NCI-H748 treated with DMSO at 0.1 percent for 48 hours (cell line): ENCODE measurements around the gene EIF2AK3.
"Not testable (repeated sequence)": the region's sequence is repeated elsewhere in the genome, so short reads cannot be mapped to it uniquely, and the experiment has no call there.

Experiments used
- DNase-seq: peaks from one replicate; lab custom pipeline; 2025; lab: John Stamatoyannopoulos, UW

EIF2AK3 gene

DNA sequence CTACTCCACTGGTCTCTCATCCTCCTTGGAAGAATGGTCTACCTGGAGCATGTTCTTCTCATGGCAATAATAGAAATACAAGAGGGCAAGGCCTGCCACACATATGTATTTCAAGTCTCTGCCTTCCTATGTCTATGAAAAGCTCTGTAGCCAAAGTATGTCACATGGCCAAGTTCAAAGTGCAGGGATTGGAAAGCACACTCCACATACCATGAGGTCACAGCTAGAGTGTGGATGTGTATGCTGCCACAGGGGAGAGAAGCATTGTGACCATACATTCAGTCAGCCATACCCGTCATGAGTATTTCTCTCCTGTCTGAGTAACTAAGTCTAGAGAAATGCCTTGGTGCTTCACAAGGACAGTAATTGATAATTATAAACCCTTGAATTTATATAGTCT is 8.8 kb upstream of the EIF2AK3 start:
- no peak for DNase-seq

DNA sequence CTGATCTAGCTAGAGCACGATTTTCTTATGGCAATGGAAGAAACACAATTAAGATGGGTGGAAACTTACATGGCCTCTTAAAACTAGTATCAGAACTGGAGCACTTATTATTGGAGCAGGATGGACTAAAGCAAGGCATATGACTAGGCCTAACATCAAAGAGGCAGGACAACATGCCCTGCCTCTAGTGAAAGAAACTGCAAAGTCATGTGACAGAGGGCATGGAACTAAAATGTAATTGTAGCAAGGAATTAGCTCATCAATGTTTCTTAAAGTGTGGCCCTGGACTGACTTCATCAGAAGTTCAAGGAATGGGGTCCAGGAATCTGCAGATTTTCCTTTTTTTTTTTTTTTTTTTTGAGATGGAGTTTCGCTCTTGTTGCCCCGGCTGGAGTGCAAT is 5.3 kb upstream of the EIF2AK3 start:
- no peak for DNase-seq

DNA sequence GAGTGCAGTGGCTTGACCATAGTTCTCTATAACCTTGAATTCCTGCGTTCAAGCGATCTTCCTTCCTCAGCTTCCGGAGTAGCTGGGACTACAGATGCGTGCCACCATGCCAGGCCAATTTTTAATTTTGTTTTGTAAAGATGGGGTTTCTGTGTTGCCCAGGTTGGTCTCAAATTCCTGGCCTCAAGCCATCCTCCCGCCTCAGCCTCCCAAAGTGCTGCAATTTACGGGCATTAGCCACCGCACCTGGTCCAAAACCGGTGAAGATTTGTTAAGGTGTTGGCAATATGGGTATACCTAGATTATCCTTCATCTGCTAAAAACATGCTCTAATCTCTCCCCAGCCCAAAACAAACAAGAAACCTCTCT is 1.3 kb upstream of the EIF2AK3 start:
- DNase-seq: no peak

DNA sequence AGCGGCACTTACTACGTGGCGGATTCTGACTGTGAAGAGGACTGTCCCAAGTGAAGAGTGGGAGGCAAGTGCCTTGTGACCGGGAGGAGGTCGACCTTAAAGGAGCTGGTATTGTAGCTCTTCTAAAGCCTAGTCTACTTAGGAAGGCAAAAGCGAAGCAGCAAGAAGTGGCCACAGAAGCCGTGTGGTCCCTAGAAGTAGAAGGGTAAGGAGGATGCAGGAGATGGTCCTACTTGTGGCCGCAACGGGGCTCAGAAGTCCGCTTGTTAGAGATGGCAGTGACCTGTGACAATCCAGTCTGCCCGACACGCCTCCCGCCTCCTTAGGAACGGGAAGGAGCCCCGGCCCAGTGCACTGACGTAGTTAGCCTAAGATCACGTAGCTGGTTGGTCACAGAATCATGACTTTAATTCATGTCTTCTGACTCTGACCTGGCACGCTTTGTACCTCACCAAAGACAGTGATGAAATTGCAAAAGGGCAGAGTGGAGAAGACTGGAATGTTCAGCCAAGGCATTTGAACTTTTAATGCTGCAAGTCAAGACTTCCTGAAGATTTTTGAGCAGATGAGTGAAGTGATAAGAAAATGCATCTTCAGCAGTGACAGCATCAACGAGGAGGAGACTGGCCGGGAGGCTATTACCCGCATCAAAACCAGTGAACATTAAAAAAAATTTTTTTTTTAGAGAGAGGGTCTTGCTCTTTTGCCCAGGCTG is 749 bp upstream of the EIF2AK3 start:
- DNase-seq: no peak

DNA sequence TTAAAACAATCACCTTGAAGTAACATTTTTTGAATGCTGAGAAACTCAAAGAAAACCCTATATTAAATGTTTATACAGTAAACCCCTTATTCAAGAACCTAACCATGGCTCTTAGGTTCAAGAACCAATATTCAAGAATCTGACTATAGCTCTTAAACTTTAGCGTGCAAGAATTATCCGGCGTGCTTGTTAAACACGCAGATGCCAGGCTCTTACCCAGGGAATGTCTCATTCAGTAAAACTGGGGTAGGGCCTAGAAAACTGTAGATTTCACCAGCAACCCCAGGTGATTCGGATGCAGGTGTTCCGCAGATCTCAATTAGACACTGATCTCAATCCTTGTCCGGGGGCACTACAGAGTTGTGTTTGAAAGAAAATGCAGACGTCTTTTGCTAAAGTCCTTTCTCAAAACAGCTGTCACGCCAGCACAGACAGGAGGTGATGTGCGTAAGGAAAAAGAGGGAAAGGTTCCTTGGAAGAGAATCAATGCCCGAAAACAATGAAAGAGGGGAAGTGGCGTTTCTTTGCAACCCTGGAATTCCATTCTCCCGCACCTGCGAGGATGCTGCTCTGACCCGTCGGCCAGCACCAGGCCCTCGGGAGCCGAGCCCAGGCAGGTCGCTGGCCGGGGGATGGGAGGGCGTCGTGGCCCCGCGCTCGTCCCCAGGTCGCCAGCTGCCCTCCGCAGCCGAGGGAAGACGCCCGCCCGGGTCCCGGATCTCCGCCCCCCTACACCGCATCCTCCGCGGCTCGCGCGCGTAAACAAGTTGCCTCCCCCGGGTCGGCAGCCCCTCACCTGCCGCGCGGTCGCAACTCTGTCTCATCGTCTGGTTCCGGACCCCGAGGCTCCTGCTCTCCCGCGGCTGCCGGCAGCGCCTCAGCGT is 851 bp downstream of the EIF2AK3 start:
- no peak for DNase-seq

DNA sequence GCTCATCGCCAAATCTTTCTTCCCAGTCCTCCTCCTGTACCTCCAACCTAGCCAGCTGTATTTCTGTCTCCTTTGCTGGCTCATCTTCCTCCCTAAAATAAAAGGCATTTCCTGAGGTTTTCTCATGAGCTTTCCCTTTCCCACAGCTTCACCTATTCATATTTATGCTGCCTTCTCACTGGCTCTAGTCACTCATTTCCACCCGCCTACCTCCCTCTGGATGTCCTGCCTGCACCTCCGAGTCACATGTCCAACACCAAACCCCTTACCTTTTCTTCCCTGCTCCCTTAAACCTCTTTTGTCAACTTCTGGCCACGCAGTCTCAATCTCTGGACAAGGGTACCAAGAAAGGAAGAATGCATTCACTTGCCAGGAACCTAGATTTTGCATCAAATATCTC is 2.8 kb downstream of the EIF2AK3 start:
- no peak for DNase-seq

DNA sequence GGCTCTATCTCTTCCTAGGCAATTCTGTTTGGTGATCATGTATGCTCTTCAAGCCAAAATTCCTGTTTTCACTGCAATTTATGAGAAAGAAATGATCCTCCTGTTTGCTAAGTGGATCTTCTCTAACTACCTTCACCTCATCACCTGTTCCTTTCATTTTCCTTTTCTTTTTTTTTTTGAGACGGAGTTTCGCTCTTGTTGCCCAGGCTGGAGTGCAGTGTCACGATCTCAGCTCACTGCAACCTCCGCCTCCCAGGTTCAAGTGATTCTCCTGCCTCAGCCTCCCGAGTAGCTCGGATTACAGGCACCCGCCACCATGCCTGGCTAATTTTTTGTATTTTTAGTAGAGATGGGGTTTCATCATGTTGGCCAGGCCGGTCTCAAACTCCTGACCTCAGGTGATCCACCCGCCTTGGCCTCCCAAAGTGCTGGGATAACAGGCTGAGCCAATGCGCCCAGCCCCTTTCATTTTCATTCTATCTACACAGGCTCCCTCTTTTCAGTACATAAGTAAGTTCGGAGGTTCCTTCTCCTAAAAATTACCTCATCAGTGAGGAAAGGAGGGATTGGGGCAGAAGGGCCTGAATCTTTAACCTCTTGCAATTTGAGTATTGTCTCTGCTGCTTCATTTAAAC is 3.3 kb downstream of the EIF2AK3 start:
- not testable (repeated sequence) for DNase-seq

DNA sequence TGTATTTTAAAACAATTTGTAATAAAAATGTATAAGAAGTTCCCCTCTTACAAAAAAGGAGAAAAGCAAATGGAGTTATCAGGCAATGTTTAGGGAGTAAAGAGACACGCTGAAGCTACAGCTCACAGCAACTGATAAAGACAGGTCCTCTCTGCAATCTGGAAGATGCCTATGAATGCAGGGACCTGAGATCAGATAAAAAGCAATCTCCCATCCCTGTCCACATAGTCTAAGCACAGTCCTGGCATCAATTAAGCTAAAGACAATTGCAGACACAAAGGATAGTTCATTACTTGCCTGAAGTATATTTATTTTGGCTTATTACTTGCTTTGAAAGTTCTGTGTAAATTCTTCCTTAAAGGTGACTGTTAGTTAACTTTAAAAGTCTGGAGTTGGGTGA is 5.0 kb downstream of the EIF2AK3 start:
- DNase-seq: no peak

DNA sequence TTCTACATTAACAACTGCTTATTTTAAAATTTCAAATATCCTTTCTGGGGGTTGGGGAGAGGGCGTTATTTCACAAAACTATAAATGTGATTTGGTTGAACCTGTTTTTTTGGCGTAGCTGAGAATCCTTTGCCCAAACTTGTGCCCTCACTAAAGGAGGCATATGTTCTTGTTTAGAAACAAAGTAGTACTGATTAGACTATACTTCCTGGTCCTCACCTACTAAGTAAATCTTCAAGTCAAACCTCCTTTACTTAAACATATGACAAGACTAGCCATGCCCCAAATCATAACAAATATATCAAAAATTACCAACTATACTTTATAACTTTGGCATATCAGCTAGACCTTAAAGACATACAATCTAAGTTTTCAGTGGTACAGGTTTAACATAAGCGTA is 5.8 kb downstream of the EIF2AK3 start:
- DNase-seq: no peak

DNA sequence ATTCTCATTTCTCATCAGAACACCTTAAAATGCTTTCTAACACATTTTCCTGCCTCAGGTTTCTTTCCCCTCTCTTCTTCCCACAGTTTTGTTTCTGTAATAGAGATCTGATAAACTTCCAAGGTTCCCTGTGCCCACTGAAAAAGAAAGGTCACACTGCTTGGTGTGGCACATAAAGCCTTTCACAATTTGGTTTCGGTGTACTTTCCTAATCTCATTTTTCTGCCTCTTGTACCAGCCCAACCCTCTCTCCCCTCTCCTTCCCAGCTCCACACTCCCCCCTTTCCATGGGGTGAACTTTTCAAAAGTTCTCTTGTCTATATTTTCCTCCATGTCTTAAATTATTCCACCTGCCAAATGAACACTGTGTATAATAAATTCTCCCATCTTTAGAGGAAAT is 7.2 kb downstream of the EIF2AK3 start:
- DNase-seq: no peak

DNA sequence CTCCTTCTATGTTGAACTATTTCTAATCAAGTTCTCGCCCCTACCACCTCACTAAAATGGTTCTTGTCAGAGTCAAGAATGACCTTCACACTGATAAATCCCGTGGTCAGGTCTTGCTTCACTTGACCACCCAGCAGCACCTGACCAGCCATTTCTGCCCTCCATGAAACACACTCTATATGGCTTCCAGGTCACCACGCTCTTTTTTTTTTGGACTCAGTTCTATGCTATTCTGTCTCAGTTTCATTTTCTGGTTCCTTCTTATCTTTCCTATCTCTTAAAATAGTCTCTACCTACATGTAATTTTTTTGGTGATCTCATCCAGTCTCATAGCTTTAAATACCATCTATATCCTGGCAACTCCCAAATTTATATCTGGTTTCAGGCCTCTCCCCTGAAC is 11.4 kb downstream of the EIF2AK3 start:
- no peak for DNase-seq

DNA sequence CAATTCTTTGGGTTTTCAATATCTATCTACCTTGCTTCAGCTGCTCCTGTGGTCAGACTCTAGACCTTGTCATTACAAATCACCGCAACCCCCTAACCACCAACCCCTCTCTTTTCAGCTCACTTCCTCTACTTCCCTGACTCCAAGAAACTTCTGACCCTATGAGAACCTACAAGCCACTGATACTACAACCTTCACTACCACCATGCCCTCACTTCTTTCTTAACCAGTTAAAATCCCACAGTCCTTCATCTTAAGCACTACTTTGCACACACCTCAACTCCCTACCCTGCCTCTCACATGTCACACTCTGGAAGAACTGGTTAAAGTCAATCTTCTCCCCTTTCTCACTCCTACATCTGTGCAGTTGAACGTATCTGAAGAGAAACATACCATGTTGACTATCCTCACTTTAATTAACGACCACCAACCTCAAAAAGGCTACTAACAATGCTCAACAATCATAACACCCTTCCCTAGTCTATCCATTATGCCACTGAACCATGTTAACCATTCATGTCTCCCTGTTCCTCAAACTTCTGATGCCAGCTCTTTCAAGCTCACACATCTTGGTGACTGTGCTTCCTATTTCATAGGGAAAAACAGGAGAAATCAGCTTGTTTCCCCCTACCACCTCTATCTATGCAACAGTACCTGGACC is 12.6 kb downstream of the EIF2AK3 start:
- DNase-seq: no peak

DNA sequence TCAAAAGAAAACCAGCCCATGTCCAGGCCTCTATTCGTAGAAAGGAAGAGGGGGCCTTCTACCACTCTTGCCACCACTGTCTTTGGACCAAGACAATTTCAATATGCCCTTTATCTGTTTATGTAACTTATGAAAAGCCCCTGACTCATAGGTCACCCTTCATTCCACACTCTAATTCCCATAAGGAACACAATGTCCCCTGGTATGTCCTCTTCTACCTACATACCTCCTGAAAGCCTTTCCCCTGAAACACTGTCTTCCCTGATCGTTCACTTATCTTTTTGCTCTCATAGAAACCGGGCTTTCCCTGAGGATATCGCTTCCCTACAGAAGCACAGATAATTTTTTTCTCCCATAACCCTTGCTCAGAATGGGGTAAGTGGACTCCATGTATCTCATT is 13.3 kb downstream of the EIF2AK3 start:
- no peak for DNase-seq

DNA sequence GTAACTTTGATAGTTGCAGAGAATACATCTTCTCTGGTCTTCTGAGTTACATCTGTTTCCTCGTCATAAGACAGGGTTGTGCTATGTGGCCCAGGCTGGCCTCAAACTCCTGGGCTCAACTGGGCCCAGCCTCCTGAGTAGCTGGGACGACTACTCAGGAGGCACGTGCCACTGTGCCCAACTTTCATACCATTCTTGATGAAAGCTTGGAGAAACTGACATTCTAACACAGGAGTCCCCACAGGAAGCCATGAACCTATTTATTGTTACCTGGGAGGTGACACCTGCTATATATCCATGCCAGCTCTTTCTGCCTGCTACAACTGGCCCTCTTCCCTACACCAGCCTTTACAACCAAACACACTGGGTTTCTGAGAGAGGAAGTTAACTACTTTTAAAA is 19.1 kb downstream of the EIF2AK3 start:
- no peak for DNase-seq

DNA sequence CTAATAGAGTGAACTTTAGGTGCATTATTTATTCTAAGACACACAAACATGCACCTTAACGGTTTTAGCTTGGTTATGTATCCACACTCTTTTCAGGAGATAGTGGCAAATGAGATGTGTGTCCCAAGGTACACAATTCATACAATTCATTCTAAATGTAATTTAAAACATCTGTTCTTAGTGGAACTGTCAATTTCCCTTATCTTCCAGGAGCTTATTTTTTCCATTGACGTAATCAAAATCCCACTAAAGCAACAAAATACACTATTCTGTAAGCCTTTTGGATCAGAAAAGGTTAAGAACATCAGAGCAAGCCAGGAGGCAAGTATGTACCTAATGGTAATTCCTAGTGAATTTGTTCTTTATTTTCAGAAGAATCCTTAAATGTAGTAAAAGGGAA is 19.8 kb downstream of the EIF2AK3 start:
- DNase-seq: no peak

DNA sequence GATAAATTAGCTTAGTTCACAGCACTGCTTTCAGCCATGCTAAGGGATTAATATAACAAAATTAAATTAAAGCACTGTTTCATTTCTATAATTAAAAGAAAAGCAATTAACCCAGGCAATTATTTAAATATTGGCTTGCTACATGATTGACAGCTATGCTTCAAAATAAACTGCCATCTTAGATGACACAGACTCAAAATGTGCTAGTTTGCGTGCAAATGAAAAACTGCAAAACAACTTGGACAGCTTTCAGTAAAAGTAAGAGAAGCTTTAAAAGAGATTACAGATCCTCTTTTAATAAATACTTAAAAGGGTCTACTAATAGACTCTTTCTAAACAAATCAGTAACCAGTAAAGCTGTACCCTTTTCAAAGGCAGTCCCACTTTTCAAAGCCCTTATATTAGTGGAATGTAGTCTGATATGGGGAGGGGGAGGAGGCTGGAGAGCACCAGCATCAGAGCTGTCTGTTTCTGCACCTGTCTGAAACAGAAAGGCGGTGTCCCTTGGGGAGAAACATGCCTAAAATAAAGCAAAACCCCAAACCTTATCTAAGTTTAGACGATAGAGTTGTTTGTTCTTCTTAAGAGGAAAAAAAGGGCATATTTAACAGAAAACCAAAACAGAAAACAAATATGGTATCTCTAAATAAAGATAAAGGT is 20.8 kb downstream of the EIF2AK3 start:
- DNase-seq: no peak

DNA sequence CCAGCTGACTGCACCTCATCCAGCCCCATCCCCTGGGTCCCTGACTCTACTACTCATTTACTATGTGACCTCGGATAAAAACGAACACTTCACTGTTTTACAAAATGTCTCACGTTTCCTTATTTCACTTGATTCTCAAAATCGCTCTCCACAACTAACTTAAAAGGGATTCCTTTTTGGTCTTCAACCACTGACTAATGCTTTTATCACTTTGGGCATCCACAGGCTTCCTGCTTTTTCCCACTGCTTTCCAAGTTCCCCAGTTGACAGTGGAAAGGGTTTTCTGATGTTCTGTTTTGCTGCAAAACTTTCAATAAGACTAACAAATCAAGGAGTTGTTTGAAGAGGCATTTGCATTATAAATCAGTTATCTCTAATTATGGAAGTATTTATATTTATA is 24.1 kb downstream of the EIF2AK3 start:
- no peak for DNase-seq

DNA sequence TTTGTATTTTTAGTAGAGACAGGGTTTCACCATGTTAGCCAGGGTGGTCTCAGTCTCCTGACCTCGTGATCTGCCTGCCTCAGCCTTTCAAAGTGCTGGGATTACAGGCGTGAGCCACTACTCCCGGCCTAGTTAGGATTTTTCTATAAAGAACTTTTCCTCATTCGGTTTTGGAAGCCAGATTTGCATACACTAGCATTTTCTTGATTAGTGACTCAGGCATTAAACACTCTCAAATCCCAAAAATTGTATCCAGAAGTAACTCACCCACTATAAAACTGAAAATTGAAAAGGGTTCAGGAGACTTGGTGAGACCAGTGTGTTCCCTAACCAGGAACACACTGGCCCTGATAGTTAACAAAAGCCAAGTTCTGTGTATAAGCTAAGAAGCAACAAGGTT is 25.2 kb downstream of the EIF2AK3 start:
- no peak for DNase-seq

DNA sequence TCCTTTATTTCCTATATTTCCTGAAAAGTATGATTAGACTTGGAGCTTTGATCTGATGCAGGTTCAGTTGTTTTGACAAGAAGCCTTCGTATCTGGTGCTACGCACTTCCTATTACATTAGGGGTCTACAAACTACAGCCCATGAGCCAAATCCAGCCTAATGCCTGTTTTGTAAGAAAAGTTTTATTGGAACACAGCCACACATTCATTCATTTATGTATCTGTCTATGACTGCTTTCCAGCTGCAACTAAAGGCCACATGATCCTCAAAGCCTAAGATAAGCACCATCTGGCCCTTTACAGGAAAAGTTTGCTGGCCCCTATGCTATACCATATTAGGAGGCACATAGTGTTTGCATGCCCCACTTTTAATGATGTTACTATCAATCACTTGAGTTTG is 26.0 kb downstream of the EIF2AK3 start:
- DNase-seq: no peak

DNA sequence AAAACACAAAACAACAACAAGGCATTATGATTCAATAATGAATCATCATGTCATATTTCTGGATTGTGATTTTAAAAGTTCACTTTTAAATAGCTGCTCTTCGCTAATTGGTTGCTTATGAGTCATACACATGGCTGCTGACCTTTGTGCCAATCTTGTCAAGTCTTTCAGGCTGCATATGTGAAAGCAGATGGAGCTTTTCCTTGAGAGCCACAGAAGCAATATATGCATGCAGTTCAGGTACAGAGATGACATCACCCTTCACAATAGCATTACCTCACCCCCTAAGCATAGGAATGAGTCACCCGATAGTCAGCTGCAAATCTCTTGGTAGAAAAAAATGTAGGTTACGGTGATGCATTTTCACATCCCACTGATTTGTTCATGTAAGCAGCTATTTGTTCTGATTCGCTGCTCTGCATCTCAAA is 27.2 kb downstream of the EIF2AK3 start:
- no peak for DNase-seq

DNA sequence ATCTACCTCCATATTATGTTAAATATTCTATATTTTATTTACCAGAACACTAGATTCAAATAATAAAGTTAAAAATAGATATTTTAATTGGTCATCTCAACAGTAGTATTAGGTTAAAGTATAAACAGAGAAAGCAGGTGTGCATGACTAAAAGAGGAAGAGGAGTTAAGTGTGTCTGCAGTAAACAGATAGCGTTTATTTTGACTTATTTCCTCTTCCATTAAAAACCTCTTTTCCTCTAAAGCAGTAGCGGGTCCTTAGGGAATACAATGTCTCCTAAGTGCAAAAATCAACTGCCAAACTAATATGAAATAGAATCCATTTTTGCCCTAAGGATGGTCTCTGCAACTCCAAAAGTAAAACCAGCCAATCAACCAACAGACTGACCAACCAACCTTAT is 27.7 kb downstream of the EIF2AK3 start:
- DNase-seq: no peak

DNA sequence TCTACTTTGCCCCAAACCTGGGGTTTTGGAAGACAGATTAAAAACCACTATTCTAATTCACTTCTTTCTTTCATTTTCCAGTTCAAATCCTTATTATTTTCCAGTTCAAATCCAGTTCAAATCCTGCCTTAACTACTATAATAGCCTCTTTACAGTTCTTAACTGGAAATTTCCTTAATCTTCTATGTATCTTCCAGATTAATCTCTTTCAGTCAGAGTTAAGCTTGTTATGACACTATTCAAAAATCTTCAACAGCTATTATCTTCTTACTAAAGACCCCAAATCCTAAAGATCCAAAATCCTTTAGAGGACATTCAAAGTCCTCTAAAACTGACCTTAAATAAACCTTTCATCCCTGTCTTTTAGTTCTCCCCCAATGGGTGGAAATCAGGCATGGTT is 30.1 kb downstream of the EIF2AK3 start:
- DNase-seq: no peak
